GF-D8 (cell line): ENCODE measurements around the gene RNF214.
"Not testable (repeated sequence)": the region's sequence is repeated elsewhere in the genome, so short reads cannot be mapped to it uniquely, and the experiment has no call there.

ENCODE experiments used
- DNase-seq: peaks from one replicate; lab custom pipeline; 2025; lab: John Stamatoyannopoulos, UW

Gene RNF214

GRCh38 chr11:117197516-117198456 lies 34.7 kb upstream of the RNF214 start:
- no peak for DNase-seq

- no peak for DNase-seq
These were observed 33.9 kb upstream of the RNF214 start for GRCh38 chr11:117198613-117199012.

- no peak for DNase-seq
These were observed 33.2 kb upstream of the RNF214 start, which contains the start of gene TAGLN for GRCh38 chr11:117199053-117199915. TAGLN (plus strand) TSS chr11:117199370; CDS start chr11:117203014, 3,644 bp downstream.

- no peak for DNase-seq
These were observed 32.3 kb upstream of the RNF214 start for GRCh38 chr11:117199916-117200812.

- DNase-seq: no peak
These were observed 31.4 kb upstream of the RNF214 start for GRCh38 chr11:117200813-117201657.

- no peak for DNase-seq
These were observed 30.7 kb upstream of the RNF214 start for GRCh38 chr11:117201658-117202305.

GRCh38 chr11:117202386-117203068 lies 29.9 kb upstream of the RNF214 start:
- no peak for DNase-seq

GRCh38 chr11:117203069-117203407 lies 29.4 kb upstream of the RNF214 start:
- no peak for DNase-seq

GRCh38 chr11:117204283-117205080 lies 28.0 kb upstream of the RNF214 start:
- DNase-seq: no peak

- DNase-seq: no peak
These were observed 27.2 kb upstream of the RNF214 start for GRCh38 chr11:117205211-117205818.

GRCh38 chr11:117206111-117206510 lies 26.4 kb upstream of the RNF214 start:
- DNase-seq: not testable (repeated sequence)

GRCh38 chr11:117206859-117207258 lies 25.6 kb upstream of the RNF214 start:
- not testable (repeated sequence) for DNase-seq

- not testable (repeated sequence) for DNase-seq
These were observed 25.0 kb upstream of the RNF214 start for GRCh38 chr11:117207481-117207880.

- not testable (repeated sequence) for DNase-seq
These were observed 23.8 kb upstream of the RNF214 start for GRCh38 chr11:117208710-117209109.

- not testable (repeated sequence) for DNase-seq
These were observed 22.9 kb upstream of the RNF214 start for GRCh38 chr11:117209351-117210125.

GRCh38 chr11:117210620-117211019 lies 21.9 kb upstream of the RNF214 start:
- no peak for DNase-seq

GRCh38 chr11:117212697-117213355 lies 19.6 kb upstream of the RNF214 start:
- DNase-seq: no peak
